Esophagus muscularis mucosa (tissue), 4 donors: Measurements from ENCODE around the gene CDC42BPA.
"Not testable (repeated sequence)": the region's sequence is repeated elsewhere in the genome, so short reads cannot be mapped to it uniquely, and the experiment has no call there.

ENCODE experiments used
- EP300 ChIP-seq: sonication (generic); formaldehyde crosslinking; IDR thresholded peaks from one replicate; pipeline ENCODE4 v1.6.1; 2017; ENCODE audit warnings: antibody characterized with exemption
- POLR2A ChIP-seq: fragments of 450-650 bp; IDR thresholded peaks from one replicate; pipeline ENCODE4 v1.6.1; 2017; ENCODE audit warnings: antibody characterized with exemption, moderate library complexity, mild to moderate bottlenecking, low read depth
- POLR2AphosphoS5 ChIP-seq, 2 donors: sonication (generic); formaldehyde crosslinking; IDR thresholded peaks; one replicate each; pipeline ENCODE4 v1.6.1; 2017; ENCODE audit warnings: antibody characterized with exemption in 2 of 2
- TF ChIP-seq, protein P1 (sequence below), 3 experiments: fragments of 200-600 bp in 2 of 3; fragments of 450-650 bp in 1 of 3; sonication (generic) in 2 of 3; IDR thresholded peaks; one replicate each; pipeline ENCODE4 v1.5.1; 2017 to 2019; ENCODE audit warnings: antibody characterized with exemption in 3 of 3, mild to moderate bottlenecking in 2 of 3, moderate library complexity in 1 of 3

DNA sequence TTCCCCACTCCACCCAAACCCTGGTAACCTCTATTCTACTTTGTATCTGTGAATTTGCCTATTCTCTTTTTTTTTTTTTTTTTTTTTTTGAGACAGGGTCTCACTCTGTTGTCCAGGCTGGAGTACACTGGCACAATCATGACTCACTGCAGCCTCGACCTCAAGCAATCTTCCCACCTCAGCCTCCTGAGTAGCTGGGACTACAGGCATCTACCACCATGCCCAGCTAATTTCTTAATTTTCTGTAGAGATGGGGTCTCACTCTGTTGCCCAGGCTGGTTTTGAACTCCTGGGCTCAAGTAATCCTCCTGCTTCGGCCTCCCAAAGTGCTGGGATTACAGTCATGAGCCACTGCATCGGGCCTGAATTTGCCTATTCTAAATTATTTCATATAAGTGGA, 213.0 kb downstream of the CDC42BPA start:
- TF ChIP-seq, protein P1, sequence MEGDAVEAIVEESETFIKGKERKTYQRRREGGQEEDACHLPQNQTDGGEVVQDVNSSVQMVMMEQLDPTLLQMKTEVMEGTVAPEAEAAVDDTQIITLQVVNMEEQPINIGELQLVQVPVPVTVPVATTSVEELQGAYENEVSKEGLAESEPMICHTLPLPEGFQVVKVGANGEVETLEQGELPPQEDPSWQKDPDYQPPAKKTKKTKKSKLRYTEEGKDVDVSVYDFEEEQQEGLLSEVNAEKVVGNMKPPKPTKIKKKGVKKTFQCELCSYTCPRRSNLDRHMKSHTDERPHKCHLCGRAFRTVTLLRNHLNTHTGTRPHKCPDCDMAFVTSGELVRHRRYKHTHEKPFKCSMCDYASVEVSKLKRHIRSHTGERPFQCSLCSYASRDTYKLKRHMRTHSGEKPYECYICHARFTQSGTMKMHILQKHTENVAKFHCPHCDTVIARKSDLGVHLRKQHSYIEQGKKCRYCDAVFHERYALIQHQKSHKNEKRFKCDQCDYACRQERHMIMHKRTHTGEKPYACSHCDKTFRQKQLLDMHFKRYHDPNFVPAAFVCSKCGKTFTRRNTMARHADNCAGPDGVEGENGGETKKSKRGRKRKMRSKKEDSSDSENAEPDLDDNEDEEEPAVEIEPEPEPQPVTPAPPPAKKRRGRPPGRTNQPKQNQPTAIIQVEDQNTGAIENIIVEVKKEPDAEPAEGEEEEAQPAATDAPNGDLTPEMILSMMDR (IDR thresholded peaks at IDR 0.05): not testable (repeated sequence)
- not testable (repeated sequence) for TF ChIP-seq POLR2A; EP300; POLR2AphosphoS5 (IDR thresholded peaks at IDR 0.05)
